IMR-90 (cell line): Measurements from ENCODE around the gene ZKSCAN5. TPM values are rescaled to one million over a fixed set of nuclear protein-coding genes. Genes with fewer than 3 reads are reported as not detected.

ENCODE experiments used
- ATAC-seq: fragments of 200-7000 bp; cut with Tn5 transposase; 2 replicates; pipeline ENCODE4 v1.9.1; 2020; ENCODE audit warnings: low read depth, mild to moderate bottlenecking, moderate library complexity
- BruUV-seq: library from RNA; stranded (reverse); fragments of 400-500 nt; replicated peaks from 2 replicates; lab custom pipeline; 2021; lab: Mats Ljungman, UMichigan
- CTCF ChIA-PET: fragments of 300-600 bp; formaldehyde crosslinking; extraction: SDS; loops from one replicate; lab custom pipeline; 2021; ENCODE audit warnings: antibody characterized with exemption; lab: Yijun Ruan, JAX
- POLR2A ChIA-PET: fragments of 300-600 bp; sonication (Branson Sonifier 250); formaldehyde crosslinking; loops from one replicate; lab custom pipeline; 2022; ENCODE audit warnings: antibody characterized with exemption; ENCODE audit not compliant: unreplicated experiment; lab: Charles Lee
- DNase-seq: peaks from one replicate; pipeline ENCODE4 v3.0.0; 2013
- H2AFZ ChIP-seq: replicated peaks from 2 replicates; pipeline ENCODE3; 2013; ENCODE audit warnings: low read length, mild to moderate bottlenecking; ENCODE audit not compliant: poor library complexity
- H2AK5ac ChIP-seq: 2 replicates; pipeline ENCODE4 v1.6.1; 2013; ENCODE audit warnings: low read depth, low read length, inconsistent platforms
- H2AK9ac ChIP-seq: replicated peaks from 2 replicates; pipeline ENCODE3; 2013; ENCODE audit warnings: mild to moderate bottlenecking, low read depth, low read length, moderate library complexity; ENCODE audit not compliant: poor library complexity
- H2BK120ac ChIP-seq: 2 replicates; pipeline ENCODE4 v1.6.1; 2013; ENCODE audit warnings: low read depth, low read length, inconsistent platforms
- H2BK15ac ChIP-seq: 3 replicates; pipeline ENCODE4 v1.6.1; 2013; ENCODE audit warnings: low read depth, low read length, inconsistent platforms
- H2BK20ac ChIP-seq: 2 replicates; pipeline ENCODE4 v1.6.1; 2013; ENCODE audit warnings: low read depth, mild to moderate bottlenecking, inconsistent platforms, low read length, moderate library complexity
- H2BK5ac ChIP-seq: 2 replicates; pipeline ENCODE4 v1.6.1; 2013; ENCODE audit warnings: mild to moderate bottlenecking, low read depth, low read length, inconsistent platforms; ENCODE audit not compliant: poor library complexity, severe bottlenecking
- H3K14ac ChIP-seq: replicated peaks from 2 replicates; pipeline ENCODE4 v1.6.1; 2013; ENCODE audit warnings: low read depth, low read length, inconsistent platforms
- H3K18ac ChIP-seq: 2 replicates; pipeline ENCODE4 v1.6.1; 2013; ENCODE audit warnings: low read depth, low read length, control low read depth
- H3K23ac ChIP-seq: 2 replicates; pipeline ENCODE4 v1.6.1; 2013; ENCODE audit warnings: low read depth, low read length, inconsistent platforms
- H3K27ac ChIP-seq: 2 replicates; pipeline ENCODE4 v1.5.1; 2013; ENCODE audit warnings: mild to moderate bottlenecking, control low read depth, low read length; ENCODE audit not compliant: insufficient read depth
- H3K27me3 ChIP-seq: 2 replicates; pipeline ENCODE4 v1.6.1; 2013; ENCODE audit warnings: low read length; ENCODE audit not compliant: control insufficient read depth, insufficient read depth
- H3K36me3 ChIP-seq: 2 replicates; pipeline ENCODE4 v1.6.1; 2013; ENCODE audit warnings: low read length, mixed read lengths; ENCODE audit not compliant: control insufficient read depth, insufficient read depth
- H3K4ac ChIP-seq: 2 replicates; pipeline ENCODE4 v1.6.1; 2013; ENCODE audit warnings: low read depth, low read length, inconsistent platforms
- H3K4me1 ChIP-seq: 2 replicates; pipeline ENCODE4 v1.6.1; 2013; ENCODE audit warnings: low read length, mixed read lengths; ENCODE audit not compliant: control insufficient read depth, insufficient read depth
- H3K4me2 ChIP-seq: 2 replicates; pipeline ENCODE4 v1.6.1; 2013; ENCODE audit warnings: low read depth, mild to moderate bottlenecking, control low read depth, low read length, moderate library complexity
- H3K4me3 ChIP-seq: 2 replicates; pipeline ENCODE4 v1.5.1; 2013; ENCODE audit warnings: low read depth, mild to moderate bottlenecking, control low read depth, low read length, moderate library complexity; ENCODE audit not compliant: insufficient read depth
- H3K56ac ChIP-seq: 2 replicates; pipeline ENCODE4 v1.6.1; 2013; ENCODE audit warnings: low read length, inconsistent platforms; ENCODE audit not compliant: insufficient read depth; ENCODE audit errors: extremely low read depth
- H3K79me1 ChIP-seq, 2 experiments: 2 replicates each; pipeline ENCODE4 v1.6.1; 2013; ENCODE audit warnings: low read length in 2 of 2, inconsistent platforms in 1 of 2, low read depth in 1 of 2
- H3K9ac ChIP-seq: 2 replicates; pipeline ENCODE4 v1.6.1; 2013; ENCODE audit warnings: low read depth, low read length, control low read depth
- H3K9me1 ChIP-seq: 2 replicates; pipeline ENCODE4 v1.6.1; 2013; ENCODE audit warnings: low read length, inconsistent platforms; ENCODE audit not compliant: insufficient read depth
- H3K9me3 ChIP-seq: 2 replicates; pipeline ENCODE4 v1.6.1; 2013; ENCODE audit warnings: low read length; ENCODE audit not compliant: control insufficient read depth, insufficient read depth
- H4K20me1 ChIP-seq: 2 replicates; pipeline ENCODE4 v1.6.1; 2013; ENCODE audit warnings: low read length, inconsistent platforms; ENCODE audit not compliant: insufficient read depth
- H4K5ac ChIP-seq: 2 replicates; pipeline ENCODE4 v1.6.1; 2013; ENCODE audit warnings: mild to moderate bottlenecking, low read depth, low read length, control low read depth
- H4K8ac ChIP-seq, 2 experiments: 2 replicates each; pipeline ENCODE4 v1.6.1; 2013; ENCODE audit warnings: low read depth in 2 of 2, low read length in 2 of 2, control low read depth in 1 of 2, inconsistent platforms in 1 of 2
- H4K91ac ChIP-seq: 2 replicates; pipeline ENCODE4 v1.6.1; 2013; ENCODE audit warnings: low read depth, low read length, inconsistent platforms; ENCODE audit not compliant: insufficient read depth
- BHLHE40 ChIP-seq: fragments of 150-350 bp; IDR thresholded peaks from 2 replicates; pipeline ENCODE4 v1.6.1; 2016; ENCODE audit warnings: mild to moderate bottlenecking, low read depth, low read length
- CEBPB ChIP-seq: IDR thresholded peaks from 2 replicates; pipeline ENCODE4 v1.6.1; 2012; ENCODE audit warnings: low read depth, low read length, improper control_type of control experiment
- CHD1 ChIP-seq: IDR thresholded peaks from 2 replicates; pipeline ENCODE4 v1.6.1; 2012; ENCODE audit warnings: low read depth, low read length, improper control_type of control experiment
- CTCF ChIP-seq: conservative IDR thresholded peaks from 2 replicates; pipeline ENCODE4 v1.5.1; 2012; ENCODE audit warnings: mild to moderate bottlenecking, low read depth, low read length, improper control_type of control experiment
- ELK1 ChIP-seq: fragments of 150-350 bp; IDR thresholded peaks from 2 replicates; pipeline ENCODE4 v1.6.1; 2016; ENCODE audit warnings: low read depth, mild to moderate bottlenecking, low read length, moderate library complexity, borderline replicate concordance
- FOS ChIP-seq: fragments of 150-350 bp; IDR thresholded peaks from 2 replicates; pipeline ENCODE4 v1.6.1; 2016; ENCODE audit warnings: low read depth, low read length
- MXI1 ChIP-seq: IDR thresholded peaks from 2 replicates; pipeline ENCODE4 v1.6.1; 2012; ENCODE audit warnings: low read depth, mild to moderate bottlenecking, low read length, moderate library complexity, borderline replicate concordance
- NFE2L2 ChIP-seq: fragments of 150-350 bp; IDR thresholded peaks from 2 replicates; pipeline ENCODE4 v1.6.1; 2016; ENCODE audit warnings: low read depth, mild to moderate bottlenecking, low read length
- POLR2A ChIP-seq: IDR thresholded peaks from 2 replicates; pipeline ENCODE4 v1.6.1; 2012; ENCODE audit warnings: mild to moderate bottlenecking, low read depth, low read length
- RAD21 ChIP-seq: IDR thresholded peaks from 2 replicates; pipeline ENCODE4 v1.6.1; 2012; ENCODE audit warnings: low read length, improper control_type of control experiment
- RCOR1 ChIP-seq: IDR thresholded peaks from 2 replicates; pipeline ENCODE4 v1.6.1; 2012; ENCODE audit warnings: mild to moderate bottlenecking, low read length, improper control_type of control experiment; ENCODE audit not compliant: insufficient replicate concordance
- RFX5 ChIP-seq: IDR thresholded peaks from 2 replicates; pipeline ENCODE4 v1.8.0; 2012; ENCODE audit warnings: low read depth, mild to moderate bottlenecking, low read length, moderate library complexity
- SMC3 ChIP-seq: fragments of 150-350 bp; IDR thresholded peaks from 2 replicates; pipeline ENCODE4 v1.6.1; 2016; ENCODE audit warnings: low read depth, mild to moderate bottlenecking, antibody characterized with exemption, low read length, moderate library complexity
- USF2 ChIP-seq: fragments of 150-350 bp; IDR thresholded peaks from 2 replicates; pipeline ENCODE4 v1.6.1; 2017; ENCODE audit warnings: mild to moderate bottlenecking, antibody characterized with exemption, low read length, low read depth
- WGBS, 2 experiments: methylation state at CpG; one replicate each; pipeline versions ENCODE4 v1.1.5 to v1.1.7; 2013; ENCODE audit warnings: missing lambda C conversion rate in 2 of 2; ENCODE audit not compliant: insufficient read length in 1 of 2; ENCODE audit errors: extremely low coverage in 2 of 2; 5-methylcytosine and 5-hydroxymethylcytosine counted together
- dilution Hi-C: fragments of 300-500 bp; cut with HindIII; formaldehyde crosslinking; loops from one replicate; pipeline ENCODE4 v1.14.3; 2018; ENCODE audit warnings: low sequenced_read_pairs; ENCODE audit not compliant: unreplicated experiment
- in situ Hi-C: fragments of 300-500 bp; cut with MboI; formaldehyde crosslinking; loops from 3 replicates; pipeline ENCODE4 v1.14.3; 2019; ENCODE audit warnings: low sequenced_read_pairs, inconsistent platforms, mixed read lengths
- intact Hi-C: fragments of 100-400 bp; cut with micrococcal nuclease; formaldehyde crosslinking; loops from 2 replicates; pipeline ENCODE4 v1.10.0; 2022
- polyA plus RNA-seq, 3 experiments: library from polyadenylated mRNA; depleted of rRNA; stranded (reverse); fragments of >200 nt; gene quantifications; 2 replicates each; pipeline ENCODE4 v1.2.3, GENCODE V29; 2012; ENCODE audit warnings: low replicate concordance in 1 of 3
- total RNA-seq: library from RNA; depleted of rRNA; stranded (reverse); fragments of >200 nt; gene quantifications from 2 replicates; pipeline ENCODE4 v1.2.3, GENCODE V29; 2012

ZKSCAN5 gene
- total and polyA plus RNA-seq, 2 of the 4 experiments (the other 2 are of a cell fraction), result 5.5 to 16.3 TPM

- CTCF ChIA-PET, result no interaction called here
- peak; percentile 40 for ATAC-seq
These were observed 46.9 kb downstream of the ZKSCAN5 start for GRCh38 chr7:99551334-99551733.

More at GRCh38 chr7:99551334-99551733, 46.9 kb downstream of the ZKSCAN5 start:
- H3K23ac ChIP-seq, result no peak overlapping the region
- H3K36me3 ChIP-seq, result peaks cover 11% of the 10 kb centered on the region
- H3K56ac ChIP-seq, result peak overlapping the region; percentile 36; the same call in 1 of the 2 replicates
- 0 out of 2 replicates have a peak overlapping the region, but pooled peaks have one; percentile 20 for H2AK5ac ChIP-seq
- peak overlapping the region; percentile 58 to 99 for H4K8ac ChIP-seq
- H3K18ac ChIP-seq, result no peak overlapping the region
- no peak overlapping the region for H2BK120ac ChIP-seq
- H2AFZ ChIP-seq, result peak overlapping the region; percentile 96
- H4K5ac ChIP-seq, result peak overlapping the region; percentile 98
- H3K14ac ChIP-seq, result peak overlapping the region; percentile 95
- peak overlapping the region; percentile 88 for H2AK9ac ChIP-seq
- peak overlapping the region; percentile 97 for H3K4me3 ChIP-seq
- H3K9me1 ChIP-seq, result peaks cover 8% of the 10 kb centered on the region; the same call in 1 of the 2 replicates
- TF ChIP-seq CEBPB (no peak), RCOR1 (no peak), NFE2L2 (no peak), CTCF (no peak), CHD1 (no peak), ELK1 (no peak), BHLHE40 (no peak), USF2 (no peak), POLR2A (no peak), RFX5 (no peak), SMC3 (no peak), MXI1 (no peak), RAD21 (no peak), FOS (no peak)
- dilution Hi-C loops (no loop called here), intact Hi-C loops (no loop called here), in situ Hi-C loops (no loop called here)
- H3K9ac ChIP-seq, result peak overlapping the region; percentile 99
- POLR2A ChIA-PET, result no interaction called here
- no peaks in the 10 kb centered on the region for H3K27me3 ChIP-seq
- peak overlapping the region; percentile 93; the same call in 1 of the 2 replicates for H3K4ac ChIP-seq
- H3K4me2 ChIP-seq, result peak overlapping the region; percentile 97
- no peak overlapping the region for H2BK20ac ChIP-seq
- peak; percentile 15 for DNase-seq
- H4K91ac ChIP-seq, result no peak overlapping the region
- H3K79me1 ChIP-seq, result peaks cover 23 to 49% of the 10 kb centered on the region in 2 experiments
- WGBS, 2 experiments, result 13% methylated on average over 7 of the region's 15 CpGs; no CpG with 5 or more reads in 1 of the 2 experiments
- no peak overlapping the region for H2BK15ac ChIP-seq
- no peak overlapping the region for H2BK5ac ChIP-seq
- H3K27ac ChIP-seq, result peak overlapping the region; percentile 91
- no peaks in the 10 kb centered on the region for H4K20me1 ChIP-seq
- no peaks in the 10 kb centered on the region for H3K4me1 ChIP-seq
- no TSS peak for BruUV-seq
- peaks cover 7% of the 10 kb centered on the region for H3K9me3 ChIP-seq
